GM10248 (cell line): ENCODE results near the gene DHRS4.
A peak's percentile ranks its signal among the peaks of the same experiment; 100 is the strongest.

ENCODE experiments used
- CTCF ChIA-PET: fragments of 300-600 bp; sonication (Branson Sonifier 250); formaldehyde crosslinking; extraction: SDS; loops from one replicate; lab custom pipeline; 2021; ENCODE audit warnings: antibody characterized with exemption; lab: Yijun Ruan, JAX
- POLR2A ChIA-PET: fragments of 350-650 bp; sonication (Branson Sonifier 250); formaldehyde crosslinking; extraction: SDS; loops from one replicate; lab custom pipeline; 2020; ENCODE audit warnings: antibody characterized with exemption; lab: Yijun Ruan, JAX
- DNase-seq: peaks from one replicate; pipeline ENCODE4 v3.0.0; 2012; ENCODE audit errors: extremely low spot score
- TF ChIP-seq, protein P1 (sequence below): IDR thresholded peaks from 2 replicates; pipeline ENCODE4 v1.5.1; 2012; ENCODE audit warnings: mild to moderate bottlenecking, low read depth; ENCODE audit errors: extremely low read depth, missing control alignments, control extremely low read depth

The DHRS4 gene

DNA sequence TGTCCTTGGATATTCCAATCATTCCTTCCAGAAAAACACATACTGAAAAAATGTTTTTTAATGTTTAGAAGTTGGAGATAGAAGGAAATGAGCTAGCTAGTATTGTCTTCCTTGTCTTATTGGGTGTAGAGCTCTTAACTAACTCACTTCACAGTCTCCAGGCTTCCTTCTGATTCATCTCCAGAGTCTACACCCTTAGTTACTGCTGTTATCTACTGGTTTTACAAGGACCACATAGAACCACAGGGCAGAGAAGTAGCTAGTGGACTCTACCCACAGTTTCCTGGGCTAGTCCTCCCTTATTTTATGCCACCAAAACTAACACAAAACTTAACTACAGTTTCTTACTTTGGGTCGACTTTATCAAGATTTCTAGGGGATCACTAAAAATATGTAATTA, 31.0 kb upstream of the DHRS4 start:
- CTCF ChIA-PET: interaction anchor here (1.0 to 1.6 kb wide), 4 partner anchors 12 to 333 kb away, joined by 3 to 7 read pairs (median 4); no protein-coding TSS in a partner anchor
- TF ChIP-seq, protein P1, sequence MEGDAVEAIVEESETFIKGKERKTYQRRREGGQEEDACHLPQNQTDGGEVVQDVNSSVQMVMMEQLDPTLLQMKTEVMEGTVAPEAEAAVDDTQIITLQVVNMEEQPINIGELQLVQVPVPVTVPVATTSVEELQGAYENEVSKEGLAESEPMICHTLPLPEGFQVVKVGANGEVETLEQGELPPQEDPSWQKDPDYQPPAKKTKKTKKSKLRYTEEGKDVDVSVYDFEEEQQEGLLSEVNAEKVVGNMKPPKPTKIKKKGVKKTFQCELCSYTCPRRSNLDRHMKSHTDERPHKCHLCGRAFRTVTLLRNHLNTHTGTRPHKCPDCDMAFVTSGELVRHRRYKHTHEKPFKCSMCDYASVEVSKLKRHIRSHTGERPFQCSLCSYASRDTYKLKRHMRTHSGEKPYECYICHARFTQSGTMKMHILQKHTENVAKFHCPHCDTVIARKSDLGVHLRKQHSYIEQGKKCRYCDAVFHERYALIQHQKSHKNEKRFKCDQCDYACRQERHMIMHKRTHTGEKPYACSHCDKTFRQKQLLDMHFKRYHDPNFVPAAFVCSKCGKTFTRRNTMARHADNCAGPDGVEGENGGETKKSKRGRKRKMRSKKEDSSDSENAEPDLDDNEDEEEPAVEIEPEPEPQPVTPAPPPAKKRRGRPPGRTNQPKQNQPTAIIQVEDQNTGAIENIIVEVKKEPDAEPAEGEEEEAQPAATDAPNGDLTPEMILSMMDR: no peak
- POLR2A ChIA-PET: no interaction called here
- no peak for DNase-seq

DNA sequence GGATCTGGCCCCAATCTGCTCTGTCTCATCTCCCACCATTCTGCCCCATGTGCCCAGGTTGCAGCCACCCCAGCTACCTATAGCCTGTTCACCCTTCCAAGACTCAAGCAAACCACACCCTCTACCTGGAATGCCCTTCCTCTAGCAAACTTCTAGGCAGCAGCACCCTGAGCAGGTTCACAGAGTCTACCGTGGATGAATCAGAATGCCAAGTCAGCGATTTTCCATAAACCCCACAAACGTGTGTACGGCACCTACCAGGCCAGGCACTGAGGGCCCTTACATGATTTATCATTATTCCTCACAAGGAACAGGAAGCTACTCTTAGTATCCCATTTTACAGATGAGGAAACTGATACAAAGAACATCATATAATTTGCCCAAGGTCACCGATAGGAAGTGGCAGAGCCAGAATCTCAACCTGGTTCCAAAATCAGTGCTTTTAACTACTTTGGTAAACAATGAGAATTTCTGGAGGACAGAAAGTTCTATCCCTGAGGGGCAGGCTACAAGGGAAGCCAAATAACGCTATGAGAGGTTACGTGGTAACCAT, 28.0 kb upstream of the DHRS4 start:
- TF ChIP-seq, protein P1: no peak
- DNase-seq: no peak
- ChIA-PET CTCF (interaction anchor here (0.6 to 3.3 kb wide), 5 partner anchors 12 to 337 kb away, joined by 3 to 21 read pairs (median 4); no protein-coding TSS in a partner anchor), POLR2A (no interaction called here)

GRCh38 chr14:23926543-23926942, 27.0 kb upstream of the DHRS4 start:
- ChIA-PET CTCF (interaction anchor here (0.7 to 3.3 kb wide), 5 partner anchors 13 to 337 kb away, joined by 3 to 21 read pairs (median 4); no protein-coding TSS in a partner anchor), POLR2A (no interaction called here)
- no peak for DNase-seq
- TF ChIP-seq, protein P1: no peak

DNA sequence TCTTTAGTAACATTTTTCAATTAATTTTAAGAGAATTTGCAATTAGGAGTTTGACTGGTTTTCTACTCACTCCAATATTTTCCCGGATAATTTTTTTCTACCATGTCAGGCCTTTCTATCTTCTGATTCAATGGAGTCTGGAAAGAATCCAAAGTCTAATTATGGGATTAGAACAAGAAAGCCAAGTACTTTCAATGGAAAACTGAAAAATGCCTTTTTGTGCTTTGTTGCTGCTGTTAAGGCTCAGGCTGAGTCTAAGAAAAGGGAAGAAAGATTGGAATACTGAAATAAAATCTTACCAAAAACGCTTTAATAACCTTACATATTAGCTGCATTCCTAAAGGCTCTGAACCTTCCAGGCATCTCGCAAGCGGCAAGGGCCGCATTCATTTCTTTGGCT, 24.4 kb upstream of the DHRS4 start:
- ChIA-PET POLR2A (no interaction called here), CTCF (interaction anchor here (0.8 to 6.2 kb wide), 7 partner anchors 14 to 339 kb away, joined by 3 to 57 read pairs (median 11); partner anchors contain the start of gene DHRS2)
- DNase-seq: no peak
- TF ChIP-seq, protein P1: no peak

GRCh38 chr14:23929822-23930294, 23.7 kb upstream of the DHRS4 start:
- TF ChIP-seq, protein P1: peak; percentile 81
- ChIA-PET POLR2A (no interaction called here), CTCF (interaction anchor here (0.8 to 6.2 kb wide), 23 partner anchors 11 to 371 kb away, joined by 3 to 57 read pairs (median 4); partner anchors contain the start of gene DHRS2)
- peak; percentile 81 for DNase-seq

- ChIA-PET POLR2A (no interaction called here), CTCF (interaction anchor here (0.7 to 6.2 kb wide), 31 partner anchors 10 to 378 kb away, joined by 3 to 57 read pairs (median 4); partner anchors contain the start of gene DHRS2)
- TF ChIP-seq, protein P1: no peak
- DNase-seq: no peak
These were observed 22.8 kb upstream of the DHRS4 start for GRCh38 chr14:23930742-23931141.
